HepG2 (cell line): ENCODE measurements around the gene DKKL1. TPM values are rescaled to one million over a fixed set of nuclear protein-coding genes. Genes with fewer than 3 reads are reported as not detected.

Experiments used
- CBFB ChIP-seq: sonication (generic); formaldehyde crosslinking; IDR thresholded peaks from 2 replicates; pipeline ENCODE4 v1.4.0; 2020; ENCODE audit warnings: missing genetic modification reagents
- CC2D1A ChIP-seq: sonication (generic); formaldehyde crosslinking; IDR thresholded peaks from 2 replicates; pipeline ENCODE4 v1.8.1; 2023; ENCODE audit warnings: mild to moderate bottlenecking, missing genetic modification reagents
- FIP1L1 ChIP-seq: fragments of 200-400 bp; formaldehyde crosslinking; IDR thresholded peaks from 2 replicates; pipeline ENCODE4 v1.6.1; 2018; ENCODE audit warnings: low read depth, mild to moderate bottlenecking, low read length, moderate library complexity, borderline replicate concordance; ENCODE audit not compliant: insufficient read depth
- FOXA1 ChIP-seq, 2 experiments: fragments of 450-650 bp in 1 of 2; sonication (generic) in 1 of 2; formaldehyde crosslinking in 1 of 2; IDR thresholded peaks; 2 replicates each; pipeline versions ENCODE4 v1.4.0 to v1.6.1; 2016 to 2020; ENCODE audit warnings: missing genetic modification reagents in 1 of 2
- MAFF ChIP-seq: IDR thresholded peaks from 2 replicates; pipeline ENCODE4 v1.6.1; 2011; ENCODE audit warnings: low read depth, low read length, improper control_type of control experiment
- MAFG ChIP-seq: sonication (generic); formaldehyde crosslinking; IDR thresholded peaks from 2 replicates; pipeline ENCODE4 v1.5.1; 2020; ENCODE audit warnings: mild to moderate bottlenecking, missing genetic modification reagents
- PHB2 ChIP-seq: fragments of 450-650 bp; IDR thresholded peaks from 2 replicates; pipeline ENCODE4 v1.6.1; 2018; ENCODE audit not compliant: partially characterized antibody
- POGK ChIP-seq: sonication (generic); formaldehyde crosslinking; conservative IDR thresholded peaks from 2 replicates; pipeline ENCODE4 v1.8.0; 2022; ENCODE audit warnings: mild to moderate bottlenecking, moderate library complexity, missing genetic modification reagents
- PREB ChIP-seq: sonication (generic); formaldehyde crosslinking; IDR thresholded peaks from 2 replicates; pipeline ENCODE4 v1.4.0; 2020; ENCODE audit warnings: missing genetic modification reagents
- TRAFD1 ChIP-seq: sonication (generic); formaldehyde crosslinking; IDR thresholded peaks from 2 replicates; pipeline ENCODE4 v1.5.1; 2020; ENCODE audit warnings: missing genetic modification reagents, mild to moderate bottlenecking, borderline replicate concordance
- WIZ ChIP-seq: sonication (generic); formaldehyde crosslinking; IDR thresholded peaks from 2 replicates; pipeline ENCODE4 v1.5.1; 2020; ENCODE audit warnings: mild to moderate bottlenecking, missing genetic modification reagents
- ZNF253 ChIP-seq: sonication (generic); formaldehyde crosslinking; IDR thresholded peaks from 2 replicates; pipeline ENCODE4 v1.8.0; 2022; ENCODE audit warnings: mild to moderate bottlenecking, missing genetic modification reagents, borderline replicate concordance
- ZNF460 ChIP-seq: sonication (generic); formaldehyde crosslinking; IDR thresholded peaks from 2 replicates; pipeline ENCODE4 v1.5.1; 2020; ENCODE audit warnings: missing genetic modification reagents, mild to moderate bottlenecking, borderline replicate concordance
- ZNF598 ChIP-seq: sonication (generic); formaldehyde crosslinking; IDR thresholded peaks from 2 replicates; pipeline ENCODE4 v1.5.1; 2020; ENCODE audit warnings: mild to moderate bottlenecking, missing genetic modification reagents, borderline replicate concordance
- ZNF616 ChIP-seq: sonication (generic); formaldehyde crosslinking; IDR thresholded peaks from 2 replicates; pipeline ENCODE4 v1.5.0; 2020; ENCODE audit warnings: low read depth, mild to moderate bottlenecking, missing genetic modification reagents
- ZNF784 ChIP-seq: sonication (generic); formaldehyde crosslinking; IDR thresholded peaks from 2 replicates; pipeline ENCODE4 v1.5.1; 2020; ENCODE audit warnings: missing genetic modification reagents, mild to moderate bottlenecking, borderline replicate concordance
- polyA plus RNA-seq, 8 experiments: library from polyadenylated mRNA; depleted of rRNA in 3 of 8; stranded (reverse) in 7 of 8; unstranded in 1 of 8; fragments of >200 nt; fragmentation: Illumina TruSeq in 4 of 8; extraction: Trizol in 4 of 8; gene quantifications; 2 replicates each; pipeline versions ENCODE4 v1.2.1 to v1.2.3, GENCODE V29; 2011 to 2016; ENCODE audit warnings: low read depth in 4 of 8, missing spikeins in 1 of 8, mixed read lengths in 1 of 8; ENCODE audit not compliant: insufficient read depth in 1 of 8
- total RNA-seq, 5 experiments: library from RNA; depleted of rRNA; stranded (reverse); fragments of >200 nt; fragmentation: Illumina TruSeq; extraction: Trizol; gene quantifications; 2 replicates each; pipeline ENCODE4 v1.2.3, GENCODE V29; 2016; ENCODE audit warnings: low read depth in 1 of 5
- TF ChIP-seq, protein P1 (sequence below): sonication (generic); formaldehyde crosslinking; IDR thresholded peaks from 2 replicates; pipeline ENCODE4 v1.4.0; 2020; ENCODE audit warnings: missing genetic modification reagents
- TF ChIP-seq, protein P2 (sequence below): sonication (generic); formaldehyde crosslinking; IDR thresholded peaks from 2 replicates; pipeline ENCODE4 v1.8.0; 2022; ENCODE audit warnings: missing genetic modification reagents, mild to moderate bottlenecking, moderate library complexity, borderline replicate concordance

The DKKL1 gene
- total and polyA plus RNA-seq, 2 of the 13 experiments (the other 11 are each of a cell fraction or from before 2014, with no cell fraction given): 0.30 to 0.31 TPM

DNA sequence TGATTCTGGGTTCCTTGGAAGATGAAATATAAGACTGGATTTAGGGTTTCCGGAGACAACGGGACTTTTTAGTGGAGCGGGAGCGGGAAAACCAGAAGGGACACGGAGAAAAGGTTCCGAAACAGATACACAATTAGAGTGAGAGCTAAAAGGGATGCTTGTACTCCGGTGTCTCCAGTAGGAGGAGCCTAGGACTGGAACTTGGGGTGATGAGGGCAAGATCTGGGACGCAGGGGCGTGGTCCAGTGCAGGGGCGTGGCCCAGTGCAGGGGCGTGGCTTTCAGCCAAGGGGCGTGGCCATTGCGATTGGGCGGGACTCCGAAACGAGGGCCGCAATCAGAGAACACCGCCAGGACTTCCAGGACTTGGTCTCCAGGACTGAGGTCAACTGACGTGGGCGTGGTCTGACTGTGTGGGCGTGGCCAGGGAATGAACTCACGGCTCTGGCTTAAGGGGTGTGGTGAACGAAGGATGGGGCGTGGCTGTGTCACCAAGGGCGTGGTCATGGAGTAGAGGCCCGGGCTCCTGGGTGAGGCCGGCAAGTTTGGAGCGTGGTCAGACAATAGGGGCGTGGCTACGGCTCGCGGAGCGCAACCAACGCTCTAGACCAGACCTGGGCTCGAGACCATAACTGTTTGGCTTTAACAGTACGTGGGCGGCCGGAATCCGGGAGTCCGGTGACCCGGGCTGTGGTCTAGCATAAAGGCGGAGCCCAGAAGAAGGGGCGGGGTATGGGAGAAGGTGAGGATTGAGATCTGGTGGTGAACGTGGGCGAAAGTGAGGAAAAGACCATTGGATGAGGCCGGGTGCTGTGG, at the start of gene DKKL1 (continued):
- TF ChIP-seq PHB2: no peak
- no peak for TF ChIP-seq ZNF253 (CRISPR knock-in tag)
- TF ChIP-seq ZNF598 (CRISPR knock-in tag): no peak
- no peak for TF ChIP-seq CC2D1A (CRISPR knock-in tag)
- no peak for TF ChIP-seq FOXA1 (IDR thresholded peaks at IDR 0.05)
- 0 out of 2 replicates have a peak, but pooled peaks have one; percentile 14 for TF ChIP-seq FOXA1 (CRISPR knock-in tag; IDR thresholded peaks at IDR 0.05)
- TF ChIP-seq PREB (CRISPR knock-in tag): no peak
- no peak for TF ChIP-seq ZNF460 (CRISPR knock-in tag)
- TF ChIP-seq MAFF: no peak
- no peak for TF ChIP-seq ZNF784 (CRISPR knock-in tag)
- no peak for TF ChIP-seq MAFG (CRISPR knock-in tag)
- TF ChIP-seq TRAFD1: no peak
- no peak for TF ChIP-seq FIP1L1
- TF ChIP-seq POGK (CRISPR knock-in tag): no peak
- TF ChIP-seq ZNF616 (CRISPR knock-in tag): no peak
- TF ChIP-seq, protein P1, sequence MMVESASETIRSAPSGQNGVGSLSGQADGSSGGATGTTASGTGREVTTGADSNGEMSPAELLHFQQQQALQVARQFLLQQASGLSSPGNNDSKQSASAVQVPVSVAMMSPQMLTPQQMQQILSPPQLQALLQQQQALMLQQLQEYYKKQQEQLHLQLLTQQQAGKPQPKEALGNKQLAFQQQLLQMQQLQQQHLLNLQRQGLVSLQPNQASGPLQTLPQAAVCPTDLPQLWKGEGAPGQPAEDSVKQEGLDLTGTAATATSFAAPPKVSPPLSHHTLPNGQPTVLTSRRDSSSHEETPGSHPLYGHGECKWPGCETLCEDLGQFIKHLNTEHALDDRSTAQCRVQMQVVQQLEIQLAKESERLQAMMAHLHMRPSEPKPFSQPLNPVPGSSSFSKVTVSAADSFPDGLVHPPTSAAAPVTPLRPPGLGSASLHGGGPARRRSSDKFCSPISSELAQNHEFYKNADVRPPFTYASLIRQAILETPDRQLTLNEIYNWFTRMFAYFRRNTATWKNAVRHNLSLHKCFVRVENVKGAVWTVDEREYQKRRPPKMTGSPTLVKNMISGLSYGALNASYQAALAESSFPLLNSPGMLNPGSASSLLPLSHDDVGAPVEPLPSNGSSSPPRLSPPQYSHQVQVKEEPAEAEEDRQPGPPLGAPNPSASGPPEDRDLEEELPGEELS (CRISPR knock-in tag): no peak
- TF ChIP-seq WIZ (CRISPR knock-in tag): no peak
- TF ChIP-seq, protein P2, sequence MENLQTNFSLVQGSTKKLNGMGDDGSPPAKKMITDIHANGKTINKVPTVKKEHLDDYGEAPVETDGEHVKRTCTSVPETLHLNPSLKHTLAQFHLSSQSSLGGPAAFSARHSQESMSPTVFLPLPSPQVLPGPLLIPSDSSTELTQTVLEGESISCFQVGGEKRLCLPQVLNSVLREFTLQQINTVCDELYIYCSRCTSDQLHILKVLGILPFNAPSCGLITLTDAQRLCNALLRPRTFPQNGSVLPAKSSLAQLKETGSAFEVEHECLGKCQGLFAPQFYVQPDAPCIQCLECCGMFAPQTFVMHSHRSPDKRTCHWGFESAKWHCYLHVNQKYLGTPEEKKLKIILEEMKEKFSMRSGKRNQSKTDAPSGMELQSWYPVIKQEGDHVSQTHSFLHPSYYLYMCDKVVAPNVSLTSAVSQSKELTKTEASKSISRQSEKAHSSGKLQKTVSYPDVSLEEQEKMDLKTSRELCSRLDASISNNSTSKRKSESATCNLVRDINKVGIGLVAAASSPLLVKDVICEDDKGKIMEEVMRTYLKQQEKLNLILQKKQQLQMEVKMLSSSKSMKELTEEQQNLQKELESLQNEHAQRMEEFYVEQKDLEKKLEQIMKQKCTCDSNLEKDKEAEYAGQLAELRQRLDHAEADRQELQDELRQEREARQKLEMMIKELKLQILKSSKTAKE (CRISPR knock-in tag): no peak
- TF ChIP-seq CBFB (CRISPR knock-in tag): no peak
